Measurements from ENCODE around the gene BOD1L1.

The BOD1L1 gene

DNA sequence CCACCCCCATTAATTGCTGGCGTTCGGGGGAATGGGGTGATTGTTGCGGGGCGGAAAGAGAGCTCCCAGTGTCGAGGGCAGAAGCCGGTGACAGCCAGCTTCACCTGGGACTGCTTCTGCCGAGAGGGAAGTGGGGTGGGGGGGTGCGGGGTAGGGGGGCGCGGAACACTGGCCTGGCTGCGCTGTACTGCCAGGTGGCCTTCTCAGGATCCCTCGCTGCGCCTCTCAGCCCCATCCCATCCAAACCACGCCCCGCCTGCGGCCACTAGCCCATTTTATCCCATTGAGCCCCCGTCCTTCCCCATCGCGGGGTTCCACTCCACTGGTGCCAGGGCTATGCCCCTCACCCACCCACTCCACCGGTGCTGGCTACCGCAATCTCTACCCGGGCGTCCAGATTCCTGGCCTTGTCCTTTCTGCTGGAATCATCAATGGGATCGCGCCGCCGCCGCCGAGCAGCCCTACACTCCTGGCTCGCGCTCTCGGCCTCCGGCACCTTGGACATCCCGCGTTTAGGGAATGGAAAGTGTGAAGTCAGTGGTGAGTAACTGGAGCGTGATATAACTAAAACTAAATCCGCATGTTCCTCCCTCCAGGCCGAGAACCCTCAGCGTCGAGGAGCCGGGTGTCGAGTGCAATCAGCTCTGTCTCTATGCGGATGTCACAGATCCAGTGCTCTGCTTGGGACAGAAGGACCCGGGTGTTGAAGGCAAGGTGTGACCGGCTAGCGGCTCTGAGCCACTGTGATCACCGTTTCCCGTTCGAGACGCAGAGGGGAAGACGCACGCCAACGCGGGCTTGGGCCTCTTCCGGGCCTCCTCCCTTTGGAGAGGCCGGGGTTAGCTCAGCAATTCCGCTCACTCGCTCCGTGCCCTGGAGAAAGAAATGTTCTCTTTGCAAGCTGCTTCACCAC is 103.7 kb downstream of the BOD1L1 start:
- no peak for DNase-seq (ENCODE audit: low read depth)

DNA sequence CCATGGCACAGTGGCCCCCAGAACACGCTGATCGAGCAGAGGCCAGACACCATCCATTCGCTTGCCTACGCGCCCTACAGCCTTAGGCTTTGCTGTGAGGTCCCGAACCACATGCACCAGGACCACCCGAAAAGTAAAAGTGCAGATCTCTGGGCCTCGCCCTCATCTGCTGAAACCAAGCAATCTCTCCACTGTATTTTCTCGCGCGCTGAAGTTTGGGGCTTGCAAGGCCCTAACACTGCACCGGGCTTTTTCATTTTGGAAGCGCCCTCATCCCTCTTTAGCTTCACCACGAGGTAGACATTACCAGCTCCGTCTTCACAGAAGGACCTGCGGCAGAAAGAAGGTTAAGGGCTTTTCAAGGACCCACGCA is 104.4 kb downstream of the BOD1L1 start:
- DNase-seq (ENCODE audit: low read depth) = no peak

DNA sequence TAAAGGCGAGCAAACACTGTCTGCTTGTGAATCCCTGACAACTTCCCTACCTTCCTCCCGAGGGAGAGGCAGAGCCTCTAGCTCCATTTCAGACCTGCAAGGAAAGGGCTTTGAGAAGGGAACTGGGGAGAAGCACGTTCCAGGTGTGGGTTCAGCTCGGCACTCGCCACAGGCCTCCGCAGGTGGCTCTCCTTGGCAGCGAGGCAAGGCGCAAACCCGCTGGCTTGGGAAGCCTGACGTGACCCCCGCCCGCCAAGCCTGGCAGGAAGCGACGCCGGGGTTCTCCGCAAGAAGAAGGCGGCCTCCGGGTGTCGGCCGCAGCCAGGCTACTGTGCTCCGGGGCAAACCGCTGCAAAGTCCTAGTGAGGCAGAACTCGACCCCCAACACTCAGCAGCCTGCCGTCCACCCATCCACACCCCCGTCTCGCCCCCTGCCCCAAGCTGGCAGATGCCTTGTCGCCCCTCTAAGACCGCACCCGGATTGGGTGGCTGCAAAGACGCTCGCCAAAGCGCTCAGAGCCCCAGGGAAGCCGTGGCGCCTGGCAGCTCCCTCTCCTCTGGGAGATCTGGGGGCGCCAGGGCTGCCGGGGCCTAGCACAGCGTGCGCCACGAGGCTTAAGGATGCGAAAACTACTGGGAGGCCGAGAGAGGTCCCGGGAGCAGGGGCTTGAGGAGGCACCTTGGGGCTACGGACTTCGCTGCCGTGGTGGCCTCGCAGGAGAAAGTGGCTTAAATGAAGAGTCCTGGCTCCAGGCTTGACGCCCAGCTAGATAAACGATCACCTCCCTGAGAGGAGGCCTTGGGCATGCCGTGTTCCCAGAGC is 105.0 kb downstream of the BOD1L1 start:
- no peak for DNase-seq (ENCODE audit: low read depth)

DNA sequence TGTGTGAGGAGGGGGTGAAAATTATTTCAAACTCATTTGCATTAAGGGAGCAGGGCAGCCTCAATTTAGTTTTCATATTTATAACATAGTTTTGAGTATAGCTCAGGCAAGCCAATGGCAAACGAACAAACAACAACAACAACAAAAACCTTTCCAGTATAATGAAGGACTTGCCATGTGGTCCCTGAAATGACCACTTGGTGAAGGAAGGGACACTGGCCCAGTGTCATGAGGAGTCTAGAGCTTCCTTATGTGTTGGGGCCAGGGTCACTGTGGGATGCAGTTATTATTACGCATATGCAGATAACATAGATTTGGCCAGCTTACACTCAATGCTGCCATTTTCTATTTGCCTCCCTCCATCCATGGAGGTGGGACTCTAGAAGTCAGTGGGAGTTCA is 106.5 kb downstream of the BOD1L1 start:
- DNase-seq (ENCODE audit: low read depth) = no peak

Data from GM04503 (cell line).